ENCODE data around the gene DUOXA2. TPM values are rescaled to one million over a fixed set of nuclear protein-coding genes. Genes with fewer than 3 reads are reported as not detected.

DUOXA2 gene
- total RNA-seq, 4 donors from 2014 or later, result 0.49 to 0.62 TPM; not detected in 2

- ATAC-seq, result no peak
- WGBS, 2 donors (ENCODE audit: low coverage in 1 of 2), result 0% methylated on average over 3 of the region's 65 CpGs; no CpG with 5 or more reads in 1 of the 2 donors
- Histone ChIP-seq H3K36me3 (no peaks in the 10 kb centered on the region), H3K9me3 (no peaks in the 10 kb centered on the region), H3K27me3 (peaks cover 100% of the 10 kb centered on the region), H3K27ac (no peak overlapping the region), H3K4me1 (peaks cover 0 to 51% (median 20%) of the 10 kb centered on the region in 3 donors), H3K4me3 (peak overlapping the region in 1 of 2 donors; percentile 32)
- TF ChIP-seq POLR2AphosphoS5 (IDR thresholded peaks at IDR 0.05) (no peak), CTCF (IDR thresholded peaks at IDR 0.05) (no peak), EP300 (IDR thresholded peaks at IDR 0.05) (no peak), POLR2A (IDR thresholded peaks at IDR 0.05) (no peak)
Measured at GRCh38 chr15:45116482-45117307, 2.6 kb downstream of the DUOXA2 start.

- 38 to 39% methylated on average over 10 to 11 of the region's 33 CpGs for WGBS, 2 donors (ENCODE audit: low coverage in 1 of 2)
- Histone ChIP-seq H3K27me3 (peaks cover 97% of the 10 kb centered on the region), H3K4me1 (peaks cover 0 to 42% (median 19%) of the 10 kb centered on the region in 3 donors), H3K36me3 (no peaks in the 10 kb centered on the region), H3K4me3 (peak overlapping the region in 1 of 2 donors; percentile 32), H3K27ac (no peak overlapping the region), H3K9me3 (no peaks in the 10 kb centered on the region)
- TF ChIP-seq POLR2AphosphoS5 (IDR thresholded peaks at IDR 0.05), result no peak
- TF ChIP-seq POLR2A (IDR thresholded peaks at IDR 0.05), result no peak
- no peak for TF ChIP-seq CTCF (IDR thresholded peaks at IDR 0.05)
- no peak for TF ChIP-seq EP300 (IDR thresholded peaks at IDR 0.05)
- peak; percentile 30 for ATAC-seq
Measured at GRCh38 chr15:45117308-45118130, 3.4 kb downstream of the DUOXA2 start.

GRCh38 chr15:45118131-45118588, 4.0 kb downstream of the DUOXA2 start:
- 0% methylated on average over 1 to 7 of the region's 14 CpGs for WGBS, 2 donors (ENCODE audit: low coverage in 1 of 2)
- Histone ChIP-seq H3K4me3 (peak overlapping the region in 1 of 2 donors; percentile 31), H3K27me3 (peaks cover 97% of the 10 kb centered on the region), H3K9me3 (no peaks in the 10 kb centered on the region), H3K27ac (no peak overlapping the region), H3K36me3 (no peaks in the 10 kb centered on the region), H3K4me1 (peaks cover 0 to 36% (median 15%) of the 10 kb centered on the region in 3 donors)
- peak; percentile 91 for ATAC-seq
- TF ChIP-seq CTCF (IDR thresholded peaks at IDR 0.05) (peak in 3 of 4 experiments; percentile 76 to 89 (median 77)), EP300 (IDR thresholded peaks at IDR 0.05) (no peak)

- no peaks in the 10 kb centered on the region for H3K36me3 ChIP-seq
- 60% methylated on average over 1 of the region's 5 CpGs; no CpG with 5 or more reads in 1 of the 2 donors for WGBS, 2 donors (ENCODE audit: low coverage in 1 of 2)
- no peak for ATAC-seq
- no peaks in the 10 kb centered on the region for H3K9me3 ChIP-seq
- TF ChIP-seq POLR2AphosphoS5 (IDR thresholded peaks at IDR 0.05), result no peak
- TF ChIP-seq EP300 (IDR thresholded peaks at IDR 0.05), result no peak
- TF ChIP-seq CTCF (IDR thresholded peaks at IDR 0.05), result no peak
- TF ChIP-seq POLR2A (IDR thresholded peaks at IDR 0.05), result no peak
- peaks cover 0 to 29% (median 15%) of the 10 kb centered on the region in 3 donors for H3K4me1 ChIP-seq
- H3K27ac ChIP-seq, result no peak overlapping the region
- peaks cover 97% of the 10 kb centered on the region for H3K27me3 ChIP-seq
- no peak overlapping the region for H3K4me3 ChIP-seq
Measured at GRCh38 chr15:45118996-45119395, 4.9 kb downstream of the DUOXA2 start.

All from gastroesophageal sphincter (tissue), 4 donors.